ENCODE results near the gene RHCE. TPM values are rescaled to one million over a fixed set of nuclear protein-coding genes. Genes with fewer than 3 reads are reported as not detected.
"Not testable (repeated sequence)": the region's sequence is repeated elsewhere in the genome, so short reads cannot be mapped to it uniquely, and the experiment has no call there.

RHCE gene
- 3.1 TPM in 2 replicates for total RNA-seq (2014; rRNA removed; shearing (Covaris generic); ENCODE audit: low replicate concordance)

GRCh38 chr1:25420715-25421114, at the start of gene RHCE:
TSS of gene RHCE (minus strand) at chr1:25420825. CDS start at chr1:25420786, 39 bp downstream.
- not testable (repeated sequence) for DNase-seq; H3K27me3 ChIP-seq (ENCODE audit: low read length); H3K36me3 ChIP-seq (ENCODE audit: insufficient read depth, low read length); H4K20me1 ChIP-seq (ENCODE audit: insufficient read depth, low read depth, low read length); H3K4me2 ChIP-seq (ENCODE audit: low read depth, low read length, poor library complexity, severe bottlenecking); H3K27ac ChIP-seq (ENCODE audit: low read length); H3K4me1 ChIP-seq (ENCODE audit: low read length); H3K9ac ChIP-seq (ENCODE audit: low read length); H3K9me2 ChIP-seq (replicated peaks; ENCODE audit: insufficient read depth, low read length); H3K4me3 ChIP-seq (ENCODE audit: low read length); H2AFZ ChIP-seq (ENCODE audit: low read length); H3K79me2 ChIP-seq (ENCODE audit: low read length); H3K9me3 ChIP-seq (ENCODE audit: low read length)

- H3K36me3 ChIP-seq (ENCODE audit: insufficient read depth, low read length): peaks cover 7% of the 10 kb centered on the region; the same call in 1 of the 2 replicates
- peaks cover 86% of the 10 kb centered on the region for H3K79me2 ChIP-seq (ENCODE audit: low read length)
- H3K9ac ChIP-seq (ENCODE audit: low read length): no peak overlapping the region
- no peaks in the 10 kb centered on the region for H3K9me3 ChIP-seq (ENCODE audit: low read length)
- H3K4me2 ChIP-seq (ENCODE audit: low read depth, low read length, poor library complexity, severe bottlenecking): no peak overlapping the region
- no peaks in the 10 kb centered on the region for H4K20me1 ChIP-seq (ENCODE audit: insufficient read depth, low read depth, low read length)
- H3K27ac ChIP-seq (ENCODE audit: low read length): peak overlapping the region; percentile 49
- no peak overlapping the region for H2AFZ ChIP-seq (ENCODE audit: low read length)
- H3K4me3 ChIP-seq (ENCODE audit: low read length): no peak overlapping the region
- peaks cover 66% of the 10 kb centered on the region for H3K4me1 ChIP-seq (ENCODE audit: low read length)
- no peak for DNase-seq
- H3K9me2 ChIP-seq (replicated peaks; ENCODE audit: insufficient read depth, low read length): no peaks in the 10 kb centered on the region
- no peaks in the 10 kb centered on the region for H3K27me3 ChIP-seq (ENCODE audit: low read length)
These were observed 48.6 kb upstream of the RHCE start for GRCh38 chr1:25469177-25469576.

GRCh38 chr1:25468033-25468432, 47.4 kb upstream of the RHCE start:
- no peak for DNase-seq
- Histone ChIP-seq H3K9me2 (replicated peaks; ENCODE audit: insufficient read depth, low read length) (no peaks in the 10 kb centered on the region), H3K79me2 (ENCODE audit: low read length) (peaks cover 86% of the 10 kb centered on the region), H2AFZ (ENCODE audit: low read length) (no peak overlapping the region), H3K36me3 (ENCODE audit: insufficient read depth, low read length) (peaks cover 15% of the 10 kb centered on the region; the same call in 1 of the 2 replicates), H3K9ac (ENCODE audit: low read length) (no peak overlapping the region), H3K27ac (ENCODE audit: low read length) (peak overlapping the region; percentile 48), H3K4me3 (ENCODE audit: low read length) (no peak overlapping the region), H3K27me3 (ENCODE audit: low read length) (no peaks in the 10 kb centered on the region), H4K20me1 (ENCODE audit: insufficient read depth, low read depth, low read length) (no peaks in the 10 kb centered on the region), H3K4me2 (ENCODE audit: low read depth, low read length, poor library complexity, severe bottlenecking) (no peak overlapping the region), H3K4me1 (ENCODE audit: low read length) (peaks cover 55% of the 10 kb centered on the region), H3K9me3 (ENCODE audit: low read length) (no peaks in the 10 kb centered on the region)

GRCh38 chr1:25467616-25468015, 47.0 kb upstream of the RHCE start:
- DNase-seq: no peak
- no peaks in the 10 kb centered on the region for H3K9me2 ChIP-seq (replicated peaks; ENCODE audit: insufficient read depth, low read length)
- H3K27me3 ChIP-seq (ENCODE audit: low read length): no peaks in the 10 kb centered on the region
- peaks cover 86% of the 10 kb centered on the region for H3K79me2 ChIP-seq (ENCODE audit: low read length)
- no peak overlapping the region for H2AFZ ChIP-seq (ENCODE audit: low read length)
- H3K27ac ChIP-seq (ENCODE audit: low read length): peak overlapping the region; percentile 48
- no peaks in the 10 kb centered on the region for H4K20me1 ChIP-seq (ENCODE audit: insufficient read depth, low read depth, low read length)
- H3K4me1 ChIP-seq (ENCODE audit: low read length): peaks cover 51% of the 10 kb centered on the region
- H3K36me3 ChIP-seq (ENCODE audit: insufficient read depth, low read length): peaks cover 15% of the 10 kb centered on the region; the same call in 1 of the 2 replicates
- H3K4me2 ChIP-seq (ENCODE audit: low read depth, low read length, poor library complexity, severe bottlenecking): no peak overlapping the region
- no peak overlapping the region for H3K4me3 ChIP-seq (ENCODE audit: low read length)
- no peak overlapping the region for H3K9ac ChIP-seq (ENCODE audit: low read length)
- H3K9me3 ChIP-seq (ENCODE audit: low read length): no peaks in the 10 kb centered on the region

- no peaks in the 10 kb centered on the region for H4K20me1 ChIP-seq (ENCODE audit: insufficient read depth, low read depth, low read length)
- H3K9ac ChIP-seq (ENCODE audit: low read length): no peak overlapping the region
- H3K79me2 ChIP-seq (ENCODE audit: low read length): peaks cover 87% of the 10 kb centered on the region
- H2AFZ ChIP-seq (ENCODE audit: low read length): no peak overlapping the region
- H3K9me2 ChIP-seq (replicated peaks; ENCODE audit: insufficient read depth, low read length): no peaks in the 10 kb centered on the region
- H3K4me3 ChIP-seq (ENCODE audit: low read length): no peak overlapping the region
- DNase-seq: no peak
- H3K4me1 ChIP-seq (ENCODE audit: low read length): peaks cover 46% of the 10 kb centered on the region
- no peaks in the 10 kb centered on the region for H3K27me3 ChIP-seq (ENCODE audit: low read length)
- H3K4me2 ChIP-seq (ENCODE audit: low read depth, low read length, poor library complexity, severe bottlenecking): no peak overlapping the region
- no peaks in the 10 kb centered on the region for H3K9me3 ChIP-seq (ENCODE audit: low read length)
- peaks cover 17% of the 10 kb centered on the region; the same call in 1 of the 2 replicates for H3K36me3 ChIP-seq (ENCODE audit: insufficient read depth, low read length)
- H3K27ac ChIP-seq (ENCODE audit: low read length): peak overlapping the region; percentile 48
These were observed 46.6 kb upstream of the RHCE start for GRCh38 chr1:25467193-25467592.

- DNase-seq: no peak
- H3K9me3 ChIP-seq (ENCODE audit: low read length): no peaks in the 10 kb centered on the region
- no peaks in the 10 kb centered on the region for H4K20me1 ChIP-seq (ENCODE audit: insufficient read depth, low read depth, low read length)
- peaks cover 89% of the 10 kb centered on the region for H3K79me2 ChIP-seq (ENCODE audit: low read length)
- no peaks in the 10 kb centered on the region for H3K27me3 ChIP-seq (ENCODE audit: low read length)
- no peak overlapping the region for H3K4me3 ChIP-seq (ENCODE audit: low read length)
- no peaks in the 10 kb centered on the region for H3K9me2 ChIP-seq (replicated peaks; ENCODE audit: insufficient read depth, low read length)
- peaks cover 43% of the 10 kb centered on the region for H3K36me3 ChIP-seq (ENCODE audit: insufficient read depth, low read length)
- H3K27ac ChIP-seq (ENCODE audit: low read length): no peak overlapping the region
- H3K4me2 ChIP-seq (ENCODE audit: low read depth, low read length, poor library complexity, severe bottlenecking): no peak overlapping the region
- no peak overlapping the region for H3K9ac ChIP-seq (ENCODE audit: low read length)
- H3K4me1 ChIP-seq (ENCODE audit: low read length): peaks cover 27% of the 10 kb centered on the region
- H2AFZ ChIP-seq (ENCODE audit: low read length): no peak overlapping the region
These were observed 42.1 kb upstream of the RHCE start for GRCh38 chr1:25462732-25463131.

GRCh38 chr1:25461849-25462248, 41.2 kb upstream of the RHCE start:
- no peak for DNase-seq
- Histone ChIP-seq H2AFZ (ENCODE audit: low read length) (no peak overlapping the region), H3K4me2 (ENCODE audit: low read depth, low read length, poor library complexity, severe bottlenecking) (no peak overlapping the region), H3K27me3 (ENCODE audit: low read length) (no peaks in the 10 kb centered on the region), H3K4me1 (ENCODE audit: low read length) (peaks cover 21% of the 10 kb centered on the region), H4K20me1 (ENCODE audit: insufficient read depth, low read depth, low read length) (no peaks in the 10 kb centered on the region), H3K4me3 (ENCODE audit: low read length) (no peak overlapping the region), H3K9ac (ENCODE audit: low read length) (no peak overlapping the region), H3K27ac (ENCODE audit: low read length) (peak overlapping the region; percentile 38), H3K9me3 (ENCODE audit: low read length) (no peaks in the 10 kb centered on the region), H3K79me2 (ENCODE audit: low read length) (peaks cover 87% of the 10 kb centered on the region), H3K9me2 (replicated peaks; ENCODE audit: insufficient read depth, low read length) (no peaks in the 10 kb centered on the region), H3K36me3 (ENCODE audit: insufficient read depth, low read length) (peaks cover 44% of the 10 kb centered on the region)

GRCh38 chr1:25460816-25461215, 40.2 kb upstream of the RHCE start:
- H3K4me2 ChIP-seq (ENCODE audit: low read depth, low read length, poor library complexity, severe bottlenecking); DNase-seq; H3K27me3 ChIP-seq (ENCODE audit: low read length); H3K9me2 ChIP-seq (replicated peaks; ENCODE audit: insufficient read depth, low read length); H3K9me3 ChIP-seq (ENCODE audit: low read length); H3K9ac ChIP-seq (ENCODE audit: low read length); H3K4me3 ChIP-seq (ENCODE audit: low read length); H2AFZ ChIP-seq (ENCODE audit: low read length); H3K27ac ChIP-seq (ENCODE audit: low read length); H4K20me1 ChIP-seq (ENCODE audit: insufficient read depth, low read depth, low read length): not testable (repeated sequence)
- Histone ChIP-seq H3K79me2 (ENCODE audit: low read length) (peaks cover 85% of the 10 kb centered on the region), H3K4me1 (ENCODE audit: low read length) (peaks cover 21% of the 10 kb centered on the region), H3K36me3 (ENCODE audit: insufficient read depth, low read length) (peaks cover 48% of the 10 kb centered on the region)

- no peaks in the 10 kb centered on the region for H3K27me3 ChIP-seq (ENCODE audit: low read length)
- peaks cover 53% of the 10 kb centered on the region for H3K36me3 ChIP-seq (ENCODE audit: insufficient read depth, low read length)
- peaks cover 13% of the 10 kb centered on the region for H3K4me1 ChIP-seq (ENCODE audit: low read length)
- H2AFZ ChIP-seq (ENCODE audit: low read length): no peak overlapping the region
- no peak overlapping the region for H3K4me3 ChIP-seq (ENCODE audit: low read length)
- H4K20me1 ChIP-seq (ENCODE audit: insufficient read depth, low read depth, low read length): no peaks in the 10 kb centered on the region
- no peak overlapping the region for H3K4me2 ChIP-seq (ENCODE audit: low read depth, low read length, poor library complexity, severe bottlenecking)
- no peak overlapping the region for H3K27ac ChIP-seq (ENCODE audit: low read length)
- no peaks in the 10 kb centered on the region for H3K9me3 ChIP-seq (ENCODE audit: low read length)
- H3K9me2 ChIP-seq (replicated peaks; ENCODE audit: insufficient read depth, low read length): no peaks in the 10 kb centered on the region
- no peak overlapping the region for H3K9ac ChIP-seq (ENCODE audit: low read length)
- no peak for DNase-seq
- H3K79me2 ChIP-seq (ENCODE audit: low read length): peaks cover 83% of the 10 kb centered on the region
These were observed 39.4 kb upstream of the RHCE start for GRCh38 chr1:25460020-25460419.
